ENCODE measurements around the gene RAD51B.

- TF ChIP-seq CTCF (IDR thresholded peaks at IDR 0.05), result no peak
- no peak for TF ChIP-seq EP300 (IDR thresholded peaks at IDR 0.05)
Observed at GRCh38 chr14:68178282-68178681, 358.7 kb downstream of the RAD51B start.

Data from tibial nerve (tissue), 4 donors.